NCI-H524 (cell line): Measurements from ENCODE around the gene HMGN2.

Experiments used
- DNase-seq, 2 experiments: peaks; one replicate each; lab custom pipeline; 2025; lab: John Stamatoyannopoulos, UW

Gene HMGN2

DNA sequence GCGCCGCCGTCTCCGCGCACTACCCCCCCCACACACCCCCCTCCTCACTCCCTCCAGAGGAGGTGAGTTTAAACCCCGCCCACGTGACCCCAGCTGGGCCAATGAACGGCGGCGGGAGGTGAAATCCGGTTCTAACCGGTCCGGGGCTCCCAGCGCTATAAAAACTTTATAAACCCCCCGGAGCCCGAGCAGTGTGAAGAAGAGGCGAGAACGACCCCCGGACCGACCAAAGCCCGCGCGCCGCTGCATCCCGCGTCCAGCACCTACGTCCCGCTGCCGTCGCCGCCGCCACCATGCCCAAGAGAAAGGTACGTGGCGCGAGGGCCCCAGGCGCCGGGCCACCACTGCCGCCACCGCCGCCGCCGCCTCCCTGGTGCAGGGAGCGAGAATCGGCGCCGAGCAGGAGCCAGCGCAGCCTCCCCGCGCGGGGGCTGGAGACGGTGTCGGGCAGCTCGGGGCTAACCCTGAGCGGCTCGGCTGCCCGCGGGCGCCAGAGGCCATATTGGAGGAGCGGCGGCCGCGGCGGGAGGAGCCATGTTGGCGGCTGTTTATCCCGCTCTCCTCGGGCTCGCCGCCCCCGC lies at the start of gene HMGN2:
HMGN2 (plus strand) TSS at position 121 of the 581 bp plus-strand sequence; CDS start at position 294, 173 bp downstream.
- peak; percentile 88 to 93 for DNase-seq

- peak in 1 of 2 experiments; percentile 9 for DNase-seq
Measured at GRCh38 chr1:26429721-26430120, 42.5 kb upstream of the HMGN2 start.

DNA sequence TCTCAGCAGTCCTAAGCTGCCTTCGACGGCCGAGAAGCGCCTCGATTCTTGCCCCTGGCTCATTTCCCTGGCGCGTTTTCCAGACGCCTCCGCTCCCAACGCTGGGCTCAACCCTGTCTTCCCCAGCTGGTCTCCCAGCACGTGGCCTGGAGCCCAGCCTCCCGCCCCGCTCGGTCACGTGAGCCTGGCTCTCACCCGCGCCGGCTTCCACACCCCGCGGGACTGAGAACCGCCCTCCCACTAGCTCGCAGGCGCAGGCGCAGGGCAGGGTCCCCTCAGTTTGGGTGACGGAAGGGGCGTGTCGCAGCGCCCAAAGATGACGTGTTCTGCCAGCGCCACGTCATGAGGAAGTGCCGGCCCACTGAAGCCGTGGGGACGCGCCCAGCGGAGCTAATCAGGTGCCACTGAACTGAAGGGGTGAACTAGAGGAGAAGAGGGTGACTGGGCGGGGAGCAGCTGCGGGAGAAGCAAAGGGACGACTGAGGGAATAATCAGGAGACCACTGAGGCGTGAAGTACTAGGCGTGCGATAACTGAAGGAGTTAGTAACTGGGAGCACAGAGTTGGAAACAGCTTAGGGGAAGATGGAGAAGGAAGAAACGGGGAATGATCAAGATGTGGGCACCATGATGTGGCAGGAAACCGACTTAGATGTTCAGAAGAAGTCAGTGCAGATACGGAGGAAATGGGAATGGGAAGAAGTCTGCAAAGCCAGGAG lies 40.1 kb upstream of the HMGN2 start, which contains the start of gene DHDDS:
DHDDS (plus strand) TSS at position 343 of the 717 bp plus-strand sequence. CDS start 625 bp downstream, outside the sequence.
- peak; percentile 94 to 97 for DNase-seq

DNA sequence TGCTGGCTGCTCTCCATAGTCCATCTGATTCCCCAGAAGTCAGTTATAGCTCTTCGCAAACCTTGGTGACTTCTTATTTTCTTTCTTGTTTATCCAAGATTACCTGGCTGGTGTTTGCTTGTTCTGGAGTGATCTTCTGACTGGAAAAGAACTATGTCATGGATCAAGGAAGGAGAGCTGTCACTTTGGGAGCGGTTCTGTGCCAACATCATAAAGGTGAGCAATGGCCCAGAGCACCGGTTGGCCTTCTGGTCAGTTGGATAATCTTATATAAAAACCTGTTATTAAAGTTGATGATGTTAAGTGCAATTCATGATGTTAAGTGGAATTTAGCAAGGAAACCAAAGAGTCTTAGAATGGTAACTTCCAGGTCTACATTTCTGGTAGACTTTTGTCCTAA lies 39.4 kb upstream of the HMGN2 start:
- DNase-seq, result no peak

DNA sequence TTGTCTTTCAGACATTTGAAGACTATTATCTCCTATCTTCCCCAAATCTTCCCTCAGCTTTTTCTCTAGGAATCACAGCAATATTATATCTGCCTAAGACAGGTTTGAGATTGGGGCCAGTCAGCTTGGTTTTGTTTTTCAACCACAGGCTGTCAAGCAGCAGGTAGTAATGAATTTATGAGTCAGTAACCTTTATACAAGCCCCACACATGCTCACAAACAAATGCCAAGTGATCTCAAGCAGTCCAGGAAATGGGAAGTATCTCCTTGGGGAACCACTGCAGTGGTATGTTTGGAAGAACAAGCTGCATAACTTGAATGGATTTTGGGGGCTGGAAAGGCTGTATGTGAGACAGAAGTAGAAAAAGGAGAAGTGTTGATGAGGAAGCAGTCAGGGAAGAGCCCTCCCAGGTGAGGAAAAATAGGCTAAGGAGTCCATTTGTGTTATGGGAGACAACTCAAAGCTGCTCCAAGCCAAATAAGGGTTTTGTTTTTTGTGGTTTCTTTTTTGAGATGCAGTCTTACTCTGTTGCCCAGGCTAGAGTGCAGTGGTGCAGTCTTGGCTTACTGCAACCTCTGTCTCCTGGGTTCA lies 38.0 kb upstream of the HMGN2 start:
- DNase-seq, result no peak

GRCh38 chr1:26438041-26438440 lies 34.2 kb upstream of the HMGN2 start:
- DNase-seq, result no peak

DNA sequence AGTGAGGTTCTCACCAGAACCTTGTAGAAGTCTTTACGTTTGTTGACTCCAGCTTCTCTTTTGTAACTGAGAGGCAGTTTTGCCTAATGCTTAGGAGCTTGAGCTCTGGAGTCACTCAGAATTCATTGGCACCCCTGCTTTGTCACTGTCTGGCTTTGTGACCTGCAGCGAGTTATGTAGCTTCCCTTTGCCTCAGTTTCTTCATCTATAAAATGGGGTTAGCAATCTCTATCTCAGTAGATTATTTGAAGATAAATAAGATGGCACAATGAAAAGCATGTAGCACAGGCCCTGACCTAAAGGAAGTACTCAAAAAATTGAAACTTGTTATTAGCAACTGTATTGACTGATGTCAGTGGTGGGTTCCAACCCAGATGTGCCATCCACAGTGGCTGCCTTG lies 32.0 kb upstream of the HMGN2 start:
- DNase-seq, result no peak

DNA sequence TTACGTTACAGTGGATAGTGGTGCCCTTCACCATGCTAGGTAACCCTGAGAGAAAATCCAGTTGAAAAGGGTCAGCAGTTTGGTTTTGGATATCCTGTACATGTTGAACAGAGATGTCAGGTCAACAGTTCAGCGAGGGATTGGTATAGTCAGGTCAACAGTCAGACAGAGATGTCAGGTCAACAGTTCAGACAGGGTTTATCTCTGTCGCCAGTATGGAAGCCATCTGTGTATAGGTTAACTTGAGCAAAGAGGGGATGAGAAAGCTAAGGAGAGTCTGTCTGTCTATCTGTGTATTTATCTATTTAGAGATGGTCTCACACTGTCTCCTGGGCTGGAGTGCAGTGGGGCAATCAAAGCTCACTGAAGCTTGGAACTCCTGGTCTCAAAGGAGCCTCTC lies 22.4 kb upstream of the HMGN2 start:
- no peak for DNase-seq

DNA sequence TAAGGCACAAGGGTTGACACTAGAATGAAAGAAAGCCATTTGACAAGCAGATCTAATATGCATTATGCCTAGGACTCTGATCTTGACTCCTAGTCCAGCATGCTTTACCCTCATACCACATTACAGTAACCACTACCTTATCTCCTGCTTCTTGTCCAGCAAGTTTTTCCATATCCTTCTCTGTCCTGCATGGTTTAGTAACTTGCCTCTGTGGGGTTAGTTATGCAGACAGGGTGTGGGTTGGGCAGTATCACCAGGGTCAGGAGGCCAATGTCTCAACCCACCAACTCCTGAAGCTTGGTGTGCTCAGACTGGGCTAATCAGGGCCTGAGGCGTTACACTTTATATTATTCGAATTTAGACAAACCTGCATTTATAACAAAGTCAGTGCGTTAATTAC lies 21.3 kb upstream of the HMGN2 start:
- no peak for DNase-seq

DNA sequence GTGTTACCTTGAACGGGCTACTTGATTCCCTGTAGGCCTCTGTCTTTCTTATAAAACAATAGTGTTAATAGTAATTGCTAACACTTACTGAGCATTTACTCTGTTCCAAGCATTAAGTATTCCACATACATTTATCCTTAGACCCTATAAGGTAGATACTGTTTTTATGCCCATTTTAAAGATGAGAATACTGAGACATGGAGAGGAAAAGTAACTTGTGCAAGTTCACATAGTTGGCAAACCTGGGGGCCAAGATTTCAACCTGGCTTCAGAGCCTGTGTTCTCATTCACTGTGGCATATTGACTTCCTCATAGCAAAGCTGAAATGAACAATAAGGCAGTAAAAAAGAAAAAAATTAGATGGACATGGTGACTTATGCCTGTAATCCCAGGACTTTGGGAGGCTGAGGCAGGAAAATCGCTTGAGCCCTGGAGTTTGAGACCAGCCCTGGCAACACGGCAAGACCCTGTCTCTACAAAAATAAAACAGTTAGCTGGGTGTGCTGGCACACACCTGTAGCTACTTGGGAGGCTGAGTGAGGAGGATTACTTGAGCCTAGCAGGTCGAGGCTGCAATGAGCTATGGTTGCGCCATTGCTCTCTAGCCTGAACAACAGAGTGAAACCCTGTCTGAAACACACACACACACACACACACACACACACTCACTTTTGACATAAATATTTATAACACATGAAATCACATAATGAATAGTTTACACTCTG lies 19.6 kb upstream of the HMGN2 start:
- no peak for DNase-seq

- no peak for DNase-seq
Measured at GRCh38 chr1:26459148-26459547, 13.1 kb upstream of the HMGN2 start.

DNA sequence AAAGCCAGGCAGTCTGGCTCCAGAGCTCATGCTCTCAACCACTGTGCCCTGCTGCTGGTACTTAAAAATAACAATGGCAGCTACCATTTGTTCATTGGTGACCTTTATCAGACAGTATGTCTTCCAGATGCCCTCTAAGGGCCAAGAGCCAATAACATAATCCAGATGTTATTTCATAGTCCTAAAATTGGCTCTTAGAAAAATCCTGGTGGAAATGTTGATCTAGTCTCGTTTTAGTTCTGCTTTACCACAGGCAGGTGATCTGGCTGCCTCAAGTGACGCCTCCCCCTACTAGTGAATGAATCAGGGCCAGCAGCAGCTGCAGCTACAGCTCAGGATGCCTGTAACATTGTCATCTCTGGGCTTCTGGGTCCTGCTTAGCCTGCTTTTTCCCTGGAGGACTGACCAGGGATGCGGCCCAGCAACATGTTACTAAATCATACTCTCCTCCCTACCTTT lies 12.6 kb upstream of the HMGN2 start:
- DNase-seq, result no peak

- DNase-seq, result peak; percentile 45 to 79
Measured at GRCh38 chr1:26468911-26469310, 3.3 kb upstream of the HMGN2 start.

- DNase-seq, result peak in 1 of 2 experiments; percentile 60
Measured at GRCh38 chr1:26469558-26469957, 2.7 kb upstream of the HMGN2 start.

- DNase-seq, result peak in 1 of 2 experiments; percentile 91
Measured at GRCh38 chr1:26470878-26471497, 1.3 kb upstream of the HMGN2 start.

DNA sequence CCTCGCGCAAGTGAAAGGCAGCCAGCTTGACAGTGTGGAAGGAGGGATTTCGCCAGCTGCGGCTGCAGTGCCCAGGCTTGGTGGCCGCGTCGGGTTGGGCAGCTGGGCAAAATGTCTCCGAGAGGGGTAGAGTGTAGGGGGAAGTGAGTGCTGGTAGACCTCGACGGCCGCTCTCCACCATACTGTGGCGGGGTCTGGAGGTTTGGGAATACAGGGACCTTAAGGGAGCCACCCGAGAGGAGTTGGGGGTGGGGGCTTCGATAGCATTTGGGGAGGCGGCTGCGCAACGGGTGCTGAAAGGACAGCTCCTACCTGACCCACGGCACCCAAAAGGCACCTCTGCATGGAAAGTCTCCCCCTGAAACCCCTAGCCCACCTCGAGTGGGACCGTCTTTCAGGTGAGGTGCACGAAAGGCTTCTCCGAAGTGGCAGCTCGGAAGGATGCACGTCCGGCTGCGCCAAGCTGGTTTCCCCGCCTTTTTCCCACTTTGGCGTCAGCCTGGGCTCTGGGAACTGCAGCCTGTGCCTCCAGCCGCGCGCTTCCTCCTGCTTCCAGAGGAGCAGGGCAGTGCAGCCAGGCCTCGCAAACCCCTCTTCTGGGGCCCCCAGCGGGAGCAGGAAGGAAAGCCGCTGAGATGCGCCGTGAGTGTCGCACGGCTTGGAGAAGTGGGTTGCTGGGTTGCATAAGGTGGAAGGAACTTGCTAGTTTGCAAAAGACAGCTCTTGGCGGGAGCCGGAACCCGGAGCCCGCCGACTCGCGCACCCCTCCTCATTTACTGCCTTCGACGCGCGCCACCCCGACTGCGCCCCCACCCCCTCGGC lies 531 bp upstream of the HMGN2 start:
- peak; percentile 82 to 84 for DNase-seq

- DNase-seq, result peak; percentile 82 to 91
Measured at GRCh38 chr1:26472901-26473845, 933 bp downstream of the HMGN2 start.

DNA sequence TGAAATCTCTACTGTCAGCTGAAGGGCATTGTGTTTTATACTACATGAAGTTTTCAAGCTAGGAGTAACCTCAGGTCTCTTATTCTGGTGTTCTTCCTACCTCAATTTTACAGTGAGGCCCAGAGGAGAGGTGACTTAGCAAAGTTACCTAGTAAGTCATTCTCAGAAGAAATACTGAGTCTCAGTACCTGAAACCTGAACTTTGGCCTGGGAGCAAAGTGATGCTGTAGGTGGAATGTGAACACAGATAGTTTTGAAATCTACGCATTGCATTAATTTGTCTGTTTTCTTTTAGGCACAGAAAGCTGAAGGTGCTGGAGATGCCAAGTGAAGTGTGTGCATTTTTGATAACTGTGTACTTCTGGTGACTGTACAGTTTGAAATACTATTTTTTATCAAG lies 2.6 kb downstream of the HMGN2 start:
- DNase-seq, result no peak

- no peak for DNase-seq
Measured at GRCh38 chr1:26475989-26476388, 3.7 kb downstream of the HMGN2 start.

DNA sequence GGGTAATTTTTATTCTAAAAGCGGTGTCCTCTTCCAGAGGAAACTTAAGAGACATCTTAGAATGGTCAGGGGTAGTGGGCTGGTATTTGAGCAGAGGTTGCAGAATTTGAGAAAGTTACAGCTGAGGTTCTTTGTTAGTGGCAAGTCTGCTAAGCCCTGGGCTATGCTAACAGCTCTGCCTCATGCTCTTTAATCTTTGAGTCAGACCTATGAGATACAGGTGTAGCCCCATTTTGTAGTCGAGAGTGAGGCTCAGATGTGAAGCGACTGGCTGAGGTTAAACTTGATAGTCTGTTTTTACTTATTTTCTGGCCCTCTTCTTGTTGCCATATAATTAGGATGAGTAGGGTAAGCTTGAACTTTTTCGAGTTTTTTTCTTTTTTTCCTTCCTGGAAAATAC lies 4.7 kb downstream of the HMGN2 start:
- no peak for DNase-seq
